H9 (cell line): ENCODE results near the gene NFKB2. TPM values are rescaled to one million over a fixed set of nuclear protein-coding genes. Genes with fewer than 3 reads are reported as not detected.

ENCODE experiments used
- DNase-seq: peaks from one replicate; pipeline ENCODE4 v3.0.0-alpha.2; 2017
- H2AFZ ChIP-seq: one replicate; pipeline ENCODE4 v1.6.1; 2013; ENCODE audit warnings: mild to moderate bottlenecking, low read length, control low read depth, moderate library complexity
- H2AK5ac ChIP-seq: 2 replicates; pipeline ENCODE4 v1.6.1; 2013; ENCODE audit warnings: low read length, control low read depth, mixed read lengths; ENCODE audit not compliant: insufficient read length
- H2BK120ac ChIP-seq: one replicate; pipeline ENCODE4 v1.6.1; 2013; ENCODE audit warnings: low read depth, mild to moderate bottlenecking, low read length, control low read depth, inconsistent platforms; ENCODE audit not compliant: poor library complexity, severe bottlenecking
- H2BK12ac ChIP-seq: 2 replicates; pipeline ENCODE4 v1.6.1; 2013; ENCODE audit warnings: low read length, control low read depth, mixed read lengths, low read depth; ENCODE audit not compliant: insufficient read length
- H2BK15ac ChIP-seq: 2 replicates; pipeline ENCODE4 v1.6.1; 2013; ENCODE audit warnings: low read depth, low read length, control low read depth
- H2BK20ac ChIP-seq: one replicate; pipeline ENCODE4 v1.6.1; 2013; ENCODE audit warnings: low read depth, mild to moderate bottlenecking, low read length, control low read depth, inconsistent platforms; ENCODE audit not compliant: poor library complexity, severe bottlenecking
- H2BK5ac ChIP-seq: 2 replicates; pipeline ENCODE4 v1.6.1; 2013; ENCODE audit warnings: low read length, control low read depth, mixed read lengths; ENCODE audit not compliant: insufficient read length
- H3K14ac ChIP-seq: 2 replicates; pipeline ENCODE4 v1.6.1; 2013; ENCODE audit warnings: low read length, control low read depth; ENCODE audit not compliant: insufficient read depth
- H3K18ac ChIP-seq: 2 replicates; pipeline ENCODE4 v1.6.1; 2013; ENCODE audit warnings: low read depth, mild to moderate bottlenecking, mixed read lengths, low read length, control low read depth; ENCODE audit not compliant: insufficient read length
- H3K23ac ChIP-seq: 2 replicates; pipeline ENCODE4 v1.6.1; 2013; ENCODE audit warnings: low read length, control low read depth, mixed read lengths, low read depth; ENCODE audit not compliant: insufficient read length
- H3K23me2 ChIP-seq: 2 replicates; pipeline ENCODE4 v1.6.1; 2013; ENCODE audit warnings: low read depth, mild to moderate bottlenecking, mixed read lengths, low read length, control low read depth; ENCODE audit not compliant: insufficient read length, poor library complexity, severe bottlenecking
- H3K27ac ChIP-seq: 2 replicates; pipeline ENCODE4 v1.5.1; 2013; ENCODE audit warnings: low read length, control low read depth, mixed read lengths, low read depth; ENCODE audit not compliant: insufficient read length
- H3K27me3 ChIP-seq: 2 replicates; pipeline ENCODE4 v1.6.1; 2013; ENCODE audit warnings: low read length, control low read depth, inconsistent platforms; ENCODE audit not compliant: insufficient read depth
- H3K4ac ChIP-seq: 2 replicates; pipeline ENCODE4 v1.6.1; 2013; ENCODE audit warnings: low read depth, mild to moderate bottlenecking, control low read depth, inconsistent platforms, low read length, moderate library complexity
- H3K4me1 ChIP-seq: 2 replicates; pipeline ENCODE4 v1.6.1; 2013; ENCODE audit warnings: low read length, control low read depth, inconsistent platforms; ENCODE audit not compliant: insufficient read depth
- H3K4me2 ChIP-seq: 2 replicates; pipeline ENCODE4 v1.6.1; 2013; ENCODE audit warnings: low read length, control low read depth, mixed read lengths; ENCODE audit not compliant: insufficient read length, insufficient read depth
- H3K56ac ChIP-seq: 2 replicates; pipeline ENCODE4 v1.6.1; 2013; ENCODE audit warnings: low read depth, mild to moderate bottlenecking, mixed read lengths, low read length, control low read depth; ENCODE audit not compliant: insufficient read length
- H3K79me1 ChIP-seq: 2 replicates; pipeline ENCODE4 v1.6.1; 2013; ENCODE audit warnings: low read depth, mild to moderate bottlenecking, moderate library complexity, low read length, control low read depth, inconsistent platforms; ENCODE audit not compliant: insufficient read depth, poor library complexity, severe bottlenecking
- H3K79me2 ChIP-seq: 2 replicates; pipeline ENCODE4 v1.6.1; 2013; ENCODE audit warnings: low read length, control low read depth, inconsistent platforms; ENCODE audit not compliant: insufficient read depth
- H3K9ac ChIP-seq: 2 replicates; pipeline ENCODE4 v1.6.1; 2013; ENCODE audit warnings: low read length, control low read depth, mixed read lengths; ENCODE audit not compliant: insufficient read length; ENCODE audit errors: extremely low read depth
- H3K9me3 ChIP-seq: one replicate; pipeline ENCODE4 v1.6.1; 2013; ENCODE audit warnings: low read depth, low read length, inconsistent platforms; ENCODE audit not compliant: control insufficient read depth
- H3T11ph ChIP-seq: one replicate; pipeline ENCODE4 v1.6.1; 2013; ENCODE audit warnings: mild to moderate bottlenecking, low read length, control low read depth, inconsistent platforms
- H4K20me1 ChIP-seq: one replicate; pipeline ENCODE4 v1.6.1; 2013; ENCODE audit not compliant: control insufficient read depth, insufficient read length, insufficient read depth
- H4K5ac ChIP-seq: 2 replicates; pipeline ENCODE4 v1.6.1; 2013; ENCODE audit warnings: low read depth, mild to moderate bottlenecking, mixed read lengths, low read length, control low read depth; ENCODE audit not compliant: insufficient read length
- H4K8ac ChIP-seq: replicated peaks from 2 replicates; pipeline ENCODE4 v1.6.1; 2013; ENCODE audit warnings: low read length, control low read depth, mixed read lengths, low read depth; ENCODE audit not compliant: insufficient read length
- H4K91ac ChIP-seq: 2 replicates; pipeline ENCODE4 v1.6.1; 2013; ENCODE audit warnings: low read depth, mild to moderate bottlenecking, moderate library complexity, mixed read lengths, low read length, control low read depth; ENCODE audit not compliant: insufficient read length
- H3K27ac Mint-ChIP-seq, 3 experiments: 2 replicates in 2 of 3; 3 replicates in 1 of 3; pipeline ENCODE4 v1.8.0; 2020 to 2021; ENCODE audit warnings: mixed read lengths in 3 of 3, mild to moderate bottlenecking in 1 of 3, moderate library complexity in 1 of 3
- H3K27me3 Mint-ChIP-seq: 2 replicates; pipeline ENCODE4 v1.8.0; 2021; ENCODE audit warnings: low read depth, mild to moderate bottlenecking, moderate library complexity, mixed read lengths
- H3K36me3 Mint-ChIP-seq, 3 experiments: 2 replicates in 2 of 3; 3 replicates in 1 of 3; pipeline ENCODE4 v1.8.0; 2020 to 2021; ENCODE audit warnings: low read depth in 3 of 3, mixed read lengths in 3 of 3; ENCODE audit not compliant: insufficient read depth in 1 of 3
- H3K4me1 Mint-ChIP-seq, 2 experiments: 2 replicates each; pipeline ENCODE4 v1.8.0; 2020; ENCODE audit warnings: mixed read lengths in 2 of 2
- H3K4me3 Mint-ChIP-seq, 2 experiments: 2 replicates in 1 of 2; 3 replicates in 1 of 2; pipeline ENCODE4 v1.8.0; 2020 to 2021; ENCODE audit warnings: mild to moderate bottlenecking in 2 of 2, mixed read lengths in 2 of 2, moderate library complexity in 1 of 2
- H3K9me3 Mint-ChIP-seq, 2 experiments: 2 replicates in 1 of 2; 3 replicates in 1 of 2; pipeline ENCODE4 v1.8.0; 2020; ENCODE audit warnings: mild to moderate bottlenecking in 2 of 2, mixed read lengths in 2 of 2, moderate library complexity in 1 of 2
- WGBS: extraction: QIAGEN DNeasy Blood & Tissue Kit; methylation state at CpG from one replicate; pipeline ENCODE4 v1.1.7; 2013; ENCODE audit warnings: missing lambda C conversion rate, low lambda C conversion rate, mixed read lengths; ENCODE audit not compliant: insufficient read length; ENCODE audit errors: extremely low coverage; 5-methylcytosine and 5-hydroxymethylcytosine counted together
- total RNA-seq: library from RNA; stranded (reverse); gene quantifications from 2 replicates; pipeline ENCODE4 v1.2.1, GENCODE V29; 2021
- TF ChIP-seq, protein P1 (sequence below): fragments of 200-600 bp; sonication (generic); conservative IDR thresholded peaks from 3 replicates; pipeline ENCODE4 v1.8.0; 2021; ENCODE audit warnings: antibody characterized with exemption, mild to moderate bottlenecking

NFKB2 gene
- total RNA-seq, 1 experiment from 2014 or later = 23.7 TPM

DNA sequence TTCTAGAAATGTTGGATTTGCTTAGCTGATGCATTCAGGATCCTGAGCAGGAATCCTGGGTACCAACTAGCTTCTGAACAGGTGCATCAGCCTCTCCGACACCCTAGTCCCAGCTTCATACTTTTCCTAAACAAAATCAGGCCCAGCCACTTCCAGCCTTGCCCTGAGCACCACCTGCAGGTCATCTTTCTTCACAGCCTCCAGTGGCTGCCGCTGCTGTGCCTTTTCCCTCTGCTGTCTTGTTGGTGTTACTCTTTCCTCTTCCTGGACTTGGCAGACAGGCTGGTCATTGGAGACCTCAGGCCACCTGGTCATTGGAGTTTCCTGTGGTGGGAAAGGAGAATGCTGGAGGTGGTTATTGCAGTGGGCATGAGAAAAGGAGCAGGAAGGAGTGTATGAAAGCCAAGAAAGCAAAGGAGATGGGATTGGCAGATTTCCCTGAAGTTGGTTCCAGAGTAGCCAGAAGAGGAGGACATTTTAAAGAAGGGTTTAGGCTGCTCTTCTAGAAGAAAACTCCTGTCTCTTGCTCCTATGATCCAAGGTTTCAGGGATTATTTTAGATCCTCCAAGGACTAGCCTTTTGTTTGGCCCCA, 48.2 kb upstream of the NFKB2 start:
- Histone ChIP-seq H2AK5ac (no peak overlapping the region), H3K79me1 (no peaks in the 10 kb centered on the region), H3K23me2 (no peaks in the 10 kb centered on the region), H2BK12ac (no peak overlapping the region), H3K4me1 (peaks cover 3% of the 10 kb centered on the region; the same call in 1 of the 2 replicates), H2BK20ac (no peak overlapping the region), H3K9me3 (no peaks in the 10 kb centered on the region), H3K4me2 (no peak overlapping the region), H2BK5ac (no peak overlapping the region), H4K20me1 (no peaks in the 10 kb centered on the region), H3K27ac (no peak overlapping the region), H2AFZ (no peak overlapping the region), H4K91ac (no peak overlapping the region), H2BK15ac (no peak overlapping the region), H3K79me2 (no peaks in the 10 kb centered on the region), H2BK120ac (no peak overlapping the region), H3K23ac (no peak overlapping the region), H3K18ac (no peak overlapping the region), H3K14ac (no peak overlapping the region), H3K9ac (no peak overlapping the region), H3T11ph (no peak overlapping the region), H3K27me3 (peaks cover 15% of the 10 kb centered on the region; the same call in 1 of the 2 replicates), H3K56ac (no peak overlapping the region), H4K8ac (no peak overlapping the region), H4K5ac (no peak overlapping the region), H3K4ac (no peak overlapping the region)
- Mint-ChIP-seq H3K4me1 (peaks cover 9% of the 10 kb centered on the region in 2 experiments), H3K27me3 (peaks cover 59% of the 10 kb centered on the region), H3K9me3 (no peaks in the 10 kb centered on the region; a peak in 1 of 5 replicates), H3K4me3 (no peak overlapping the region), H3K36me3 (peaks cover 8 to 18% (median 15%) of the 10 kb centered on the region in 3 experiments; a peak in 6 of 7 replicates), H3K27ac (no peak overlapping the region)
- TF ChIP-seq, protein P1, sequence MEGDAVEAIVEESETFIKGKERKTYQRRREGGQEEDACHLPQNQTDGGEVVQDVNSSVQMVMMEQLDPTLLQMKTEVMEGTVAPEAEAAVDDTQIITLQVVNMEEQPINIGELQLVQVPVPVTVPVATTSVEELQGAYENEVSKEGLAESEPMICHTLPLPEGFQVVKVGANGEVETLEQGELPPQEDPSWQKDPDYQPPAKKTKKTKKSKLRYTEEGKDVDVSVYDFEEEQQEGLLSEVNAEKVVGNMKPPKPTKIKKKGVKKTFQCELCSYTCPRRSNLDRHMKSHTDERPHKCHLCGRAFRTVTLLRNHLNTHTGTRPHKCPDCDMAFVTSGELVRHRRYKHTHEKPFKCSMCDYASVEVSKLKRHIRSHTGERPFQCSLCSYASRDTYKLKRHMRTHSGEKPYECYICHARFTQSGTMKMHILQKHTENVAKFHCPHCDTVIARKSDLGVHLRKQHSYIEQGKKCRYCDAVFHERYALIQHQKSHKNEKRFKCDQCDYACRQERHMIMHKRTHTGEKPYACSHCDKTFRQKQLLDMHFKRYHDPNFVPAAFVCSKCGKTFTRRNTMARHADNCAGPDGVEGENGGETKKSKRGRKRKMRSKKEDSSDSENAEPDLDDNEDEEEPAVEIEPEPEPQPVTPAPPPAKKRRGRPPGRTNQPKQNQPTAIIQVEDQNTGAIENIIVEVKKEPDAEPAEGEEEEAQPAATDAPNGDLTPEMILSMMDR = peak; percentile 78
- peak; percentile 70 for DNase-seq
- WGBS = no CpG with 5 or more reads among the region's 2 CpGs
